Activated gamma-delta T cell treated with anti-CD3 and anti-CD28 coated beads, Interleukin-2, amount 50 U/mL, for 16 hours (primary cell): ENCODE results near the gene TAPBPL.
"Not testable (repeated sequence)": the region's sequence is repeated elsewhere in the genome, so short reads cannot be mapped to it uniquely, and the experiment has no call there.

ENCODE experiments used
- DNase-seq: peaks from one replicate; pipeline ENCODE4 v3.0.0-alpha.2; 2020; ENCODE audit warnings: low read depth

Gene TAPBPL

DNA sequence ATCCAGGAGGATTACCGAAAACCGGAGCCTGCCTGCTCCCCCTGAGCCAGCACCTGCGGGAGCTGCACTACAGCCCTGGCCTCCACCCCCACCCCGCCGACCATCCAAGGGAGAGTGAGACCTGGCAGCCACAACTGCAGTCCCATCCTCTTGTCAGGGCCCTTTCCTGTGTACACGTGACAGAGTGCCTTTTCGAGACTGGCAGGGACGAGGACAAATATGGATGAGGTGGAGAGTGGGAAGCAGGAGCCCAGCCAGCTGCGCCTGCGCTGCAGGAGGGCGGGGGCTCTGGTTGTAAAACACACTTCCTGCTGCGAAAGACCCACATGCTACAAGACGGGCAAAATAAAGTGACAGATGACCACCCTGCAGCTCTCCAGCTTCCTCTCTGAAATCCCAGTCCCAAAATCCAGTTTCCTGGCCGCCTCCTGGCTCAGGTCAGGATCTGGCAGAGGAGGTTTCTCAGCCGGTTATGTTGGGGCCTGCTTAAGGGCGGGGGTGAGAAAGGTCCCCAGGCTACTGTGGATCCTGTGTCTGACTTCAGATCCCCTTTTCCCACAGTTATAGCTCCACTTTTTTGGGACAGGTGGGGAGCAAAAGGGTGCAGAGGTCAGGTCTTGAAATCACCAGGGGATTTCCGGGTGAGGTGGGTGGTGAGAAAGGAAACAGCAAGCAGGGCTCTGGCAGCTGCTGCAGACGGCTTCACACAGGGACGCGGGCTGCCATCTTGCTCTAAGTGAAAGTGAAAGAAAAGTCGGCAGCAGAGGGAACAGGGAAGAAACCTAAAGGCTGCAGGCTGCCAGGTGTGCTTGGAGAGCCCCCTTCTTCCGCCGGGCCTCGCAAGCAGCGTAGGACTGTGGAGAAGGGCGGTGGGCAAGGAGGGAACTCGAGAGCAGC is at the start of gene TAPBPL:
TSS of gene TAPBPL (plus strand) at position 695 of the 897 bp plus-strand sequence. CDS start 207 bp downstream, outside the sequence.
- DNase-seq = peak; percentile 70

GRCh38 chr12:6404390-6404789 is 47.5 kb upstream of the TAPBPL start:
- DNase-seq = no peak

- no peak for DNase-seq
Measured at GRCh38 chr12:6405963-6406362, 45.9 kb upstream of the TAPBPL start.

DNA sequence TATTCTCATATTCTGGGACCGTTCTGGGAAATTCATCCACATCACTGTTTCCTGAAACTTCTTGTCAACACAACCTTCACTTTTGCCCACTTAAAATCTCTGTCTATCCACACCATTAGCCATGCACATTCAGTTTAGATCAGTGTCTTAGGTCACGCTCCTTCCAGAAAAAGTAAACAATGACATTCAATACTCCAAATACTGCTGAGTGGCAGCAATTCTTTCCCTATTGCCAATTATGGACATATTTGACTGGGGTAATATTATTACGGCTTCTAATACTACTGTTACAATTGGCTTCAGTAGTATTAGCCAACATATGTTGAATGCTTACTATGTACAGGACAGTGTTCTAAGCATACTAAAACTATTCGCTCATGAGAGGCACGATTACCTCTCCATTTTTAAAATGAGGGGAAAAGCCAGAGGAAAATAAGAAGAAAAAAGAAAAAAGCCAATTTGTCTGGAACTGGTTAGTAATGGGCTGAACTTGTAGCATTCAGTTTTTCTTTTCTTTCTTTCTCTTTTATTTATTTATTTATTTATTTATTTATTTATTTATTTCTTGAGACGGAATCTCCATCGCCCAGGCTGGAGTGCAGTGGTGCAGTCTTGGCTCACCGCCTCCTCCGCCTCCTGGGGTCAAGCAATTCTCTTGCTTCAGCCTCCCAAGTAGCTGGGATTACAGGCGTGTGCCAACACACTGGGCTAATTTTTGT is 44.4 kb upstream of the TAPBPL start:
- DNase-seq = no peak

GRCh38 chr12:6416596-6416995 is 35.2 kb upstream of the TAPBPL start:
- no peak for DNase-seq

DNA sequence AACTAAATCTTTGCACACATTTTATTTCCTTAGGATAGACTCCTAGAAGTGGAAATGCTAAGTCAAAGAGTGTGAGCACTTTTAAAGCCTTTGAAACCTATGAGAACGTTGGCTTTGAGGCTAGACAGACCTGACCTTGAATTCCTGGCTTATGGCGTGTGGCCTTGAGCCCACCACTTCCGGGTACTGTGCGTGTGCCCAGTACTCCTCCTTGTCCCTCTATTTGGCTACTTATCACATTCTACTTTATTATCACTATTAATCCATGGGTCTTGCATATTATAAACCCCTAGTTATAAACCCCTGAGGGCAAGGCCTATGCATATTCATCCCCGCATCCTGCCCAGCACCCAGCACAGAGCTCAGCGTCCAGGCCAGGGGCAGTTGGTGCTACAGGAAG is 33.0 kb upstream of the TAPBPL start:
- DNase-seq = no peak

DNA sequence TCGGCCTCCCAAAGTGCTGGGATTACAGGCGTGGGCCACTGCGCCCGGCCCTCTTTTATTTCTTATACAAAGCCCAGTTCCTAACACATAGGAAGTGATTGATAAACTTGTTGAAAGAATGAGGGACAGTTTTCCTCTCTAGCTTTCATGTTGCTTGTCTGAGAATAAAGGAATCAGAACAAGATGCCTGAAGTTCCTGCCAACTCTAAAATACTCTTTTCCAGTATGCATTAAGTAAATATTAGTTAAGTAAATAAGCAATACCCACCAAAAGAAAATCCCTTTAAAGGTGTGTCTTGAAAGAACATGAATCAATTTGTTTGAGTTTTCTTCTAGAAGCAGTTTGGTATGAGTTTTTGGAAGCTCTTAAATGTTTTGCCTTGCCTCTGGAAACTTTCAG is 31.5 kb upstream of the TAPBPL start:
- no peak for DNase-seq

- DNase-seq = peak; percentile 61
Measured at GRCh38 chr12:6423267-6424007, 28.4 kb upstream of the TAPBPL start.

DNA sequence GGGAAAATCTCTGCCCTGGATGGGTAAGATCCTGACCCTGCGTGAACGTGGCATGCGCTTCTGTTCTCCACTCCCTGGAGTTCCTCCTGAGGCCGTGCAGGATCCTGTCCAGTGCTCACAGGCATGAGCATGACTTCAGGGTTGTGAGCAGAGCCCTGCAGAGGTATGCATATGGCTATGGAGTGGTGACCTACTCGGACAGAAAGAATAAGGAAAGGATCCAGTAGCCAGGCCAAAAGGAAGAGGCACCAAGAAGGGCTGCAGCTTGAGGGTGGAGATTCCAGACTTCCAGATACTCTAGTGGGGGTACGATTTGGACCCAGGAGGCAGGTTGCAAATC is 27.9 kb upstream of the TAPBPL start:
- no peak for DNase-seq

GRCh38 chr12:6424866-6425265 is 27.0 kb upstream of the TAPBPL start:
- DNase-seq = no peak

- DNase-seq = no peak
Measured at GRCh38 chr12:6425590-6426531, 26.0 kb upstream of the TAPBPL start.

DNA sequence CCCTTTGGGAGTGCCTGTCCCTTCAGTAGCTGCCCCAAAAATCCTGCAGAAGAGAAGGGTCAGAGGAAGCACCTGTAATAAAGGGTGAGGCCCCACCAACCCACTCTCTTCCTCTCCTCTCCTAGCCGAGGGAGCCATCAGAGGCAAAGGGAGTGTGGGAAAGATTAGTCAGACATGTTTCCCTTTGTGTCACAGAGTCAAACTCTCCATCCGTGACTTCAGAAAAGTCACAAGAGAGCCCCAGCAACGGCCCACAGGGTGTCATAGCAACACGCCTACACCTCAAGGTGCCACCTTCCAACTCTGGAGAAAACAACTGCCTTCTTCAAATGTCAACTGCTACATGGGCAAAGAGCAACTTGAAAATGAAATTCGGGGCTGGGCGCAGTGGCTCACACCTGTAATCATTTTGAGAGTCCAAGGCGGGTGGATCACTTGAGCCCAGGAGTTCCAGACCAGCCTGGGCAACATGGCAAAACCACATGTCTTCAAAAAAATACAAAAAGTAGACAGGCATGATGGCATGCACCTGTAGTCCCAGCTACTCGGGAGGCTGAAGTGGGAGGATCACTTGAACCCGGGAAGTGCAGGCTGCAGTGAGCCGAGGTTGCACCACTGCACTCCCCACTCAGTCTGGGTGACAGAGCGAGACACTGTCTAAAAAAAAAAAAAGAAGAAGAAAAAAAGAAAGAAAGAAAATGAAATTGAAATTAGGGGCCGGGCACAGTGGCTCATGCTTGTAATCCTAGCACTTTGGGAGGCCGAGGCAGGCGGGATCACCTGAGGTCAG is 24.8 kb upstream of the TAPBPL start:
- DNase-seq = peak; percentile 88

DNA sequence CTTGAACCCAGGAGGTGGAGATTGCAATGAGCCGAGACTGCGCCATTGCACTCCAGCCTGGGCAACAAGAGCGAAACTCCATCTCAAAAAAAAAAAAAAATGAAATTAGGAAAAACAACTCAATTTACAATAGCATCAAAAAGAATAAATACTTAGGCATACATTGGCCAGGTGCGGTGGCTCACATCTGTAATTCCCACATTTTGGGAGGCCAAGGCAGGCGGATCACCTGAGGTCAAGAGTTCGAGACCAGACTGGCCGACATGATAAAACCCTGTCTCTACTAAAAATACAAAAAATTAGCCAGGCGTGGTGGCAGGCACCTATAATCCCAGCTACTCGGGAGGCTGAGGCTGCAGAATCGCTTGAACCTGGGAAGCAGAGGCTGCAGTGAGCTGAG is 24.0 kb upstream of the TAPBPL start:
- DNase-seq = not testable (repeated sequence)

GRCh38 chr12:6428326-6428725 is 23.5 kb upstream of the TAPBPL start:
- no peak for DNase-seq

GRCh38 chr12:6430124-6430989 is 21.5 kb upstream of the TAPBPL start:
- DNase-seq = no peak

GRCh38 chr12:6432991-6433390 is 18.9 kb upstream of the TAPBPL start:
- no peak for DNase-seq

GRCh38 chr12:6434205-6435140 is 17.4 kb upstream of the TAPBPL start:
- DNase-seq = no peak

DNA sequence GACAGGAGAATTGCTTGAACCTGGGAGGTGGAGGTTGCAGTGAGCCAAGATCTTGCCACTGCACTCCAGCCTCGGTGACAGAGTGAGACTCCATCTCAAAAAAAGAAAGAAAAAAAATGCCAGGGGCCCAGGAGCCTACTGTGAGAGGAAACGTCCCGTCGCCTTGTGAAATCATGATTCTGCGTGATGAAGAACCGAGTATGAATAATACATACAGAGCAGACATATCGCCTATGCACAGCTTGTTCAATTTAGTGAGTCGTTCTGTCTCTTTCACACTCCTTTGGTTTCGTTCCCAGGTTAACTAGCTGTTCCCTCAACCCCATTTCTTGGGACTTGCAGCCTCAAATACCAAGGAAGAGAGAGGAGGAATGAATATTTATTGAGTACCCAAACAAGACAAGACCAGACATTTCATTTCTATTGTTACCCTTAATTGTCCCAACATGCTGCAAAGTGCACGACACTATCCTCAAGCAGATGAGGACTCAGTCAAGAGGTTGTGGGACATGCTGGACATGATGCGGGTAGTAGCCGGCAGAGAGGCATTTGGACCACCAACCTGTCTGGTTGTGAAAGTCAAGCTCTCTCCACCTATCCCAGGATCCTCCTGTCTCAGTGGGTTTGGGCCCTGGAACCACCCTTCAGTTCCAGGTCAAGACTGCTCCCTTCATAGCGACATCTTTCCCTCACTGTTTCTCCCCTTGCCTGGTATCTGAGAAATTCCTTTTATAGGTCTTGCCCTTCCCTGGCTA is 15.7 kb upstream of the TAPBPL start:
- DNase-seq = no peak
